T-helper 17 cell (primary cell): ENCODE results near the gene GNB1L. TPM values are rescaled to one million over a fixed set of nuclear protein-coding genes. Genes with fewer than 3 reads are reported as not detected.

Source experiments
- ATAC-seq: fragments of 150-1000 bp; cut with Tn5 transposase; 2 replicates; pipeline ENCODE4 v1.10.0; 2021; ENCODE audit warnings: mild to moderate bottlenecking, moderate library complexity
- DNase-seq, 3 donors: peaks; one replicate each; pipeline versions ENCODE4 v3.0.0 to v3.0.0-alpha.2; 2020 to 2021
- H3K9me3 ChIP-seq: one replicate; pipeline ENCODE4 v1.7.0; 2013; ENCODE audit warnings: low read length, mild to moderate bottlenecking; ENCODE audit not compliant: control insufficient read depth, poor library complexity, severe bottlenecking
- H3K27ac Mint-ChIP-seq: one replicate; pipeline ENCODE4 v1.8.0; 2022; ENCODE audit warnings: mild to moderate bottlenecking, moderate library complexity, mixed read lengths
- H3K27me3 Mint-ChIP-seq: one replicate; pipeline ENCODE4 v1.8.0; 2022; ENCODE audit warnings: mixed read lengths
- H3K36me3 Mint-ChIP-seq: one replicate; pipeline ENCODE4 v1.8.0; 2022; ENCODE audit warnings: low read depth, mixed read lengths
- H3K4me1 Mint-ChIP-seq: one replicate; pipeline ENCODE4 v1.8.0; 2022; ENCODE audit warnings: mild to moderate bottlenecking, mixed read lengths
- H3K4me3 Mint-ChIP-seq: one replicate; pipeline ENCODE4 v1.8.0; 2022; ENCODE audit warnings: mild to moderate bottlenecking, moderate library complexity, mixed read lengths
- total RNA-seq, 4 donors: library from RNA in 2 of 4; stranded (reverse) in 2 of 4; gene quantifications; one replicate each; pipeline ENCODE4 v1.2.3 and lab custom pipeline; 2022 to 2026

Gene GNB1L
- total RNA-seq, 2 donors from 2014 or later: 5.0 to 6.2 TPM

GRCh38 chr22:19754701-19755144 is 100.0 kb downstream of the GNB1L start:
- peaks cover 4% of the 10 kb centered on the region for H3K36me3 Mint-ChIP-seq
- peaks cover 39% of the 10 kb centered on the region for H3K27me3 Mint-ChIP-seq
- peaks cover 17% of the 10 kb centered on the region for H3K4me1 Mint-ChIP-seq
- H3K27ac Mint-ChIP-seq: no peak overlapping the region
- no peaks in the 10 kb centered on the region for H3K9me3 ChIP-seq
- no peak overlapping the region for H3K4me3 Mint-ChIP-seq
- ATAC-seq (no peak), DNase-seq (no peak)

GRCh38 chr22:19753996-19754700 is 100.5 kb downstream of the GNB1L start:
- DNase-seq (no peak), ATAC-seq (no peak)
- Mint-ChIP-seq H3K36me3 (peaks cover 4% of the 10 kb centered on the region), H3K4me3 (no peak overlapping the region), H3K27ac (no peak overlapping the region), H3K27me3 (peaks cover 34% of the 10 kb centered on the region), H3K4me1 (peaks cover 14% of the 10 kb centered on the region)
- H3K9me3 ChIP-seq: no peaks in the 10 kb centered on the region

- ATAC-seq (no peak), DNase-seq (no peak)
- H3K4me1 Mint-ChIP-seq: peaks cover 14% of the 10 kb centered on the region
- no peak overlapping the region for H3K27ac Mint-ChIP-seq
- H3K27me3 Mint-ChIP-seq: peaks cover 34% of the 10 kb centered on the region
- H3K36me3 Mint-ChIP-seq: peaks cover 4% of the 10 kb centered on the region
- no peaks in the 10 kb centered on the region for H3K9me3 ChIP-seq
- no peak overlapping the region for H3K4me3 Mint-ChIP-seq
These were observed 101.4 kb downstream of the GNB1L start for GRCh38 chr22:19753090-19753842.

GRCh38 chr22:19751497-19752245 is 103.0 kb downstream of the GNB1L start:
- H3K9me3 ChIP-seq: no peaks in the 10 kb centered on the region
- H3K4me3 Mint-ChIP-seq: no peak overlapping the region
- ATAC-seq: no peak
- peaks cover 8% of the 10 kb centered on the region for H3K4me1 Mint-ChIP-seq
- H3K36me3 Mint-ChIP-seq: peaks cover 4% of the 10 kb centered on the region
- H3K27ac Mint-ChIP-seq: no peak overlapping the region
- peaks cover 24% of the 10 kb centered on the region for H3K27me3 Mint-ChIP-seq
- no peak for DNase-seq

GRCh38 chr22:19750507-19751490 is 103.9 kb downstream of the GNB1L start:
- H3K27ac Mint-ChIP-seq: no peak overlapping the region
- peaks cover 16% of the 10 kb centered on the region for H3K27me3 Mint-ChIP-seq
- peaks cover 4% of the 10 kb centered on the region for H3K36me3 Mint-ChIP-seq
- ATAC-seq (no peak), DNase-seq (no peak)
- H3K4me1 Mint-ChIP-seq: peaks cover 2% of the 10 kb centered on the region
- H3K4me3 Mint-ChIP-seq: no peak overlapping the region
- H3K9me3 ChIP-seq: no peaks in the 10 kb centered on the region

- H3K4me1 Mint-ChIP-seq: no peaks in the 10 kb centered on the region
- H3K27ac Mint-ChIP-seq: no peak overlapping the region
- ATAC-seq (no peak), DNase-seq (no peak)
- peaks cover 15% of the 10 kb centered on the region for H3K27me3 Mint-ChIP-seq
- H3K9me3 ChIP-seq: no peaks in the 10 kb centered on the region
- peaks cover 4% of the 10 kb centered on the region for H3K36me3 Mint-ChIP-seq
- H3K4me3 Mint-ChIP-seq: no peak overlapping the region
These were observed 104.8 kb downstream of the GNB1L start for GRCh38 chr22:19749876-19750275.

- Mint-ChIP-seq H3K36me3 (peaks cover 2% of the 10 kb centered on the region), H3K27me3 (peaks cover 10% of the 10 kb centered on the region), H3K27ac (no peak overlapping the region), H3K4me1 (no peaks in the 10 kb centered on the region), H3K4me3 (no peak overlapping the region)
- no peaks in the 10 kb centered on the region for H3K9me3 ChIP-seq
- ATAC-seq: no peak
- DNase-seq: no peak
These were observed 105.5 kb downstream of the GNB1L start for GRCh38 chr22:19748991-19749664.

- no peak for ATAC-seq
- H3K27ac Mint-ChIP-seq: no peak overlapping the region
- peaks cover 6% of the 10 kb centered on the region for H3K27me3 Mint-ChIP-seq
- no peaks in the 10 kb centered on the region for H3K9me3 ChIP-seq
- H3K4me3 Mint-ChIP-seq: no peak overlapping the region
- DNase-seq: no peak
- no peaks in the 10 kb centered on the region for H3K4me1 Mint-ChIP-seq
- H3K36me3 Mint-ChIP-seq: no peaks in the 10 kb centered on the region
These were observed 106.5 kb downstream of the GNB1L start for GRCh38 chr22:19748139-19748538.

- Mint-ChIP-seq H3K4me3 (no peak overlapping the region), H3K36me3 (no peaks in the 10 kb centered on the region), H3K27ac (no peak overlapping the region), H3K27me3 (peaks cover 2% of the 10 kb centered on the region), H3K4me1 (no peaks in the 10 kb centered on the region)
- ATAC-seq (no peak), DNase-seq (no peak)
- H3K9me3 ChIP-seq: no peaks in the 10 kb centered on the region
These were observed 107.1 kb downstream of the GNB1L start for GRCh38 chr22:19747551-19747950.

GRCh38 chr22:19746726-19747125 is 107.9 kb downstream of the GNB1L start:
- no peaks in the 10 kb centered on the region for H3K9me3 ChIP-seq
- no peak for ATAC-seq
- Mint-ChIP-seq H3K27me3 (no peaks in the 10 kb centered on the region), H3K4me1 (no peaks in the 10 kb centered on the region), H3K4me3 (no peak overlapping the region), H3K27ac (no peak overlapping the region), H3K36me3 (no peaks in the 10 kb centered on the region)
- DNase-seq: no peak

GRCh38 chr22:19745155-19746101 is 109.2 kb downstream of the GNB1L start:
- no peak overlapping the region for H3K4me3 Mint-ChIP-seq
- no peaks in the 10 kb centered on the region for H3K27me3 Mint-ChIP-seq
- no peaks in the 10 kb centered on the region for H3K4me1 Mint-ChIP-seq
- ATAC-seq (no peak), DNase-seq (no peak)
- H3K9me3 ChIP-seq: no peaks in the 10 kb centered on the region
- no peak overlapping the region for H3K27ac Mint-ChIP-seq
- no peaks in the 10 kb centered on the region for H3K36me3 Mint-ChIP-seq
